Measurements from ENCODE around the gene CEL. TPM values are rescaled to one million over a fixed set of nuclear protein-coding genes. Genes with fewer than 3 reads are reported as not detected.
A peak's percentile ranks its signal among the peaks of the same experiment; 100 is the strongest.
"Not testable (repeated sequence)": the region's sequence is repeated elsewhere in the genome, so short reads cannot be mapped to it uniquely, and the experiment has no call there.

CEL gene
- polyA plus RNA-seq, 10 donors = 1.1 to 2.4 (median 1.6) TPM

- no peak for DNase-seq
Observed at GRCh38 chr9:133046900-133047295, 14.9 kb upstream of the CEL start.

DNA sequence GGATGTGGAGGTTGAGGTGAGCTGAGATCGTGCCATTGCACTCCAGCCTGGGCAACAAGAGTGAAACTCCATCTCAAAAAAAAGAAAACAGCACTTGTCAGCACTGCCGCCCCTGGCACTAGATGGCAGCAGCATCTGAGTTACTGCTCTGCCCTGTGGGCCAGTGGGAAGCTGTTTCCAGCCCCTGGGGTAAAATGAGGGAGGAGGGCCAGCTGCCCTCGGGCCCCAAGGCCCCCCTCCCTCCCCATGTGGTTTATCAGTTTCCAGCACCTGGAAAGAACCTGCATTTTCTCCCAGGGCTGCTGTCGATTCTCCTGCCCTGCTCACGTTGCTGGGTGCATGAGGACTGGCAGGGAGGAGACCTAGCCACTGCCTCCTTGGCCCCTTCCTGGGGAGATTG is 13.2 kb upstream of the CEL start:
- DNase-seq = no peak

GRCh38 chr9:133049043-133049442 is 12.7 kb upstream of the CEL start:
- no peak for DNase-seq

- peak in 1 of 3 donors; percentile 63 for DNase-seq
Observed at GRCh38 chr9:133050142-133050541, 11.6 kb upstream of the CEL start.

- DNase-seq = no peak
Observed at GRCh38 chr9:133050781-133051180, 11.0 kb upstream of the CEL start.

- DNase-seq = no peak
Observed at GRCh38 chr9:133051281-133051900, 10.4 kb upstream of the CEL start.

DNA sequence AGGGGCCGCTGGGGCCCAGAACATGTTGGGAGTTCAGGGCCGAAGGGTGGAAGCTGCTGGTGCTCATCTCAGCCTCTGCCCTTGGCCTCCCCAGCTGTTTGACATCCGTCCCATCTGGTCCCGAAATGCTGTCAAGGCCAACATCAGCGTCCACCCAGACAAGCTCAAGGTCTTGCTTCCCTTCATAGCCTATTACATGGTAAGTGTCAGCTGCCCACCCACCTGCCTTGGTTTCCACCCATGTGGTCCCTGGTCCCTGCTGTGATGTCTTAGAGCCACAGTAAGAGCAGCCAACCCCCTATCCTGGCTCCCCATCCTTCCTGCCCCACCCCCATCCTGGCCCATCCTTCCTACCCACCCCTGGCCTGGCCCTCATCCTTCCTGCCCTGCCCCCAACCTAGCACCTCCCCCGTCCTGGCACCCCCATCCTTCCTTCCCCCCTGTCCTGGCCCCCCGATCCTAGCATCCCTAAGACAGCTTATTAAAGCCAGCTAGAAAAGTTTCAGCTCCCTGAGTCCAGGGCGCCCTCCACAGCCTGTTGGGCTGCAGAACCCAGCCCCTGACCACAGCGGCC is 9.7 kb upstream of the CEL start:
- DNase-seq = no peak

DNA sequence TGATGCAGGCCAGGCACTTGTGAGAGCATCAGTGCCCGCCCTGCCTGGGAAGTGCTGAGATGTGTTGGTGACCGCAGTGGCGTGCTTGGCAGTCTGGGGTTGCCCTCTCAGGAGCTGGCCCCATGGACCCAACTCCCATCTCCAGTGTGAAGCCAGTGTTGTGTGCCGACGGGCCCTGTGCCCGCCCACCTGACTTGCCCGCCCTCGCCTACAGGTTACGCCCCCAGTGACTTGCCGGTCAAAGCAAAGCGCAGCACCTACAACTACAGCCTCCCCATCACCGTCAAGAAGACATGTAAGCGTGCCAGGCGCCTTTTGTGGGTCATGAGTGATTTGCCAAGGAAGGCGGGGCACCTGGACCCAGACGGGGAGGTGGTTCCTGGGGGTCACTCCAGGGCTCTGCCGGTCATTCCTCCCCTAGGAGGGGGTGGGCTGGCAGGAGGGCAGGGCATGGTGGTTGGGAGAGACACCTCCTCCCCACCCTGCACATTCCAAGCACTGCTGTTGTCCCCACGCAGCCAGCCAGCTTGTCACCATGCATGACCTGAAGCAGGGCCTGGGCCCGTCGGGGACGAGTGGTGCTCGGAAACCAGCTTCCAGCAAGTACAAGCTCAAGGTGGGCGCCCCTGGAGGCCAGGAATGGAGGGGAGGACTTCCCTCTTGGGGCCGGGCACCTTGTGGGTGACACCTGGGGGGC is 7.4 kb upstream of the CEL start:
- no peak for DNase-seq

- DNase-seq = peak; percentile 71 to 90 (median 79)
Observed at GRCh38 chr9:133054966-133055365, 6.8 kb upstream of the CEL start.

- no peak for DNase-seq
Observed at GRCh38 chr9:133055788-133056420, 5.9 kb upstream of the CEL start.

GRCh38 chr9:133056533-133056932 is 5.2 kb upstream of the CEL start:
- no peak for DNase-seq

GRCh38 chr9:133057006-133057405 is 4.8 kb upstream of the CEL start:
- DNase-seq = peak; percentile 46 to 63 (median 49)

DNA sequence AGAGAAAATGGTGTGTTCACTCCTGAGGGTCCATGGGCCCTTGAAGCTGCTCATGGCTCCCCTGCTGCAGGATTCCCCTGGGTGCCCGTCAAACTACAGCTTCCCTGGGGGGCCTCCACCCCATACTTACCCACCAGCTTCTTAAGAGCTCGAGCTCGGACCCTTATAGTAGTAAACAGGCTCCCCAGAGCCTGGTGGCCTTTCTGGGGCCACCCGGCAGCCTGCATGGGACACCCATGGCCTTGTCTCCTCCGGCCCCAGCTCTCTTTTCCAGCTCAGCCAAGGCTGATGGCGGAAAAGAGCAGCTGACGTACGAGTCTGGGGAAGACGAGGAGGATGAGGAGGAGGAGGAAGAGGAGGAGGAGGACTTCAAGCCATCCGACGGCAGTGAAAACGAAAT is 4.2 kb upstream of the CEL start:
- DNase-seq = no peak

DNA sequence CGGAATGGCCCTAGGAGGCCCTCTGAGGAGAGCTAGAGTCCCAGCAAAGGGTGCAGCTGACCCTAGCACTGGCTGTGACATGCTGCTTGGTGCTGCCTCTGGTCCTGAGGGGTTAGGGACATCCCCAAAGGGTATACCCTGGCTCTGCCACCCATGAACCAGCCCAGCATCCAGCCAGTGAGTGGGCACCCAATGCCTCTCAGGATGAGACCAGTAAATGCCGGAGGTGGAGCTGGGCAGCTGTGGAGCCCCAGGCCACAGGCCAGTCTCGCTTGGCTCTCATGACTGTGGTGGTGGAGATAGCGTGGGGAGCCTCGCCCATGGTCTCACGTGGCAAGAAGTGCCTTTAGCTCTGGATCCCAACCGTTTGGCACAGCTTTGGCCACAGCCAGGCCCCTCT is 3.7 kb upstream of the CEL start:
- DNase-seq = no peak

DNA sequence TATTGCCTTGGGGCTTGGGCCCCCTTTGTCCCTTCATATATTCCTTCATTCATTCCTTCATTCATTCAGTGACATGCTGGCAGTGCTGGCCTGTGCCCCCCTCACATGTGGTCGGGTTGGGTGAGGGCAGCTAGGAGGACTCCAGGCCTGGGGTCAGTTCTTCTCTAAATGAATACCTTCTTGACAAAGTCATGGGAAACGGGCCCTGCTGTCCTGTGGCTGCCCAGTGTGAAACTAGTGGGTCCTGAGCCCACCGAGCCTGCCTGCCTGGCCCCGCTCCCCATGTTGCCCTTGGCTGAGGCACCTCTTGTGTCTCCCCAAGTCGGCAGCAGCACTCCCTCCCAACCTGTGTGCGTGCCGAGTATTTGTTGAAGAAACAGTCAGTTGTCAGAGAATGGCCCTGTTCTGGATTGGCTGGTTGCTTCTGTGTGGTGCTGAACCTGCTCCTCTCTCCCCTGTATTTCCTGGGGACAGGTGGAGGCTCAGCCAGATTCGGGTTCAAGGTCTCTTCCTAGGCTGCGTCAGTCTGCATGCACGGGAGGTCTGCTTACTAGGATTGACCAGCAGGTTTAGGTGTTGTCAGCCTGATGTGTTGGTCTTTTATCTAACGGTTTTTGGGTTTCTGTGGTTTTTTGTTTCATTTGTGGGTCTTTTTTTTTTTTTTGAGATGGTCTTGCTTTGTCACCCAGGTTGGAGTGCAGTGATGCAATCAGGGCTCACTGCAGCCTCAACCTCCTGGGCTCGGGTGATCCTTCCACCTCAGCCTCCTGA is 3.0 kb upstream of the CEL start:
- no peak for DNase-seq

DNA sequence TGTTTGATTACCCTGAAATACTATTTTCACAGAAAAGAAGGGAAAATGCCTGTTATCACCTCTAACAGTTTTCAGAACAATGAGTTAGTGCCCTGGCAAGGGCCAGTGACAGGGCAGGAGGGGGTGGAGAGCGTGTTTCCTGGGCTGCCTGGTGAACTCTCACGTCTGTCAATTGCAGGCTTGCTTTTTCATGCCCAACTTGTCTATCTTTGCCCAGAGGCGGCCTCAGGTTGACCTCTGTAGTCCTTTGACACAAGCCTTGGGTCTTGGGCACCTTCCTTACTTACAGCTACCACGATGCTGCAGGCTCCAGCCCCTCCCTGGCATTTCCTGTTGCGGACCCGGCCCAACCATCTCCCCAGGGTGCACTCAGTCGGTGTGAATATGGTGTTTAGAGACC is 2.2 kb upstream of the CEL start:
- no peak for DNase-seq

GRCh38 chr9:133060417-133060841 is 1.4 kb upstream of the CEL start:
- DNase-seq = no peak

DNA sequence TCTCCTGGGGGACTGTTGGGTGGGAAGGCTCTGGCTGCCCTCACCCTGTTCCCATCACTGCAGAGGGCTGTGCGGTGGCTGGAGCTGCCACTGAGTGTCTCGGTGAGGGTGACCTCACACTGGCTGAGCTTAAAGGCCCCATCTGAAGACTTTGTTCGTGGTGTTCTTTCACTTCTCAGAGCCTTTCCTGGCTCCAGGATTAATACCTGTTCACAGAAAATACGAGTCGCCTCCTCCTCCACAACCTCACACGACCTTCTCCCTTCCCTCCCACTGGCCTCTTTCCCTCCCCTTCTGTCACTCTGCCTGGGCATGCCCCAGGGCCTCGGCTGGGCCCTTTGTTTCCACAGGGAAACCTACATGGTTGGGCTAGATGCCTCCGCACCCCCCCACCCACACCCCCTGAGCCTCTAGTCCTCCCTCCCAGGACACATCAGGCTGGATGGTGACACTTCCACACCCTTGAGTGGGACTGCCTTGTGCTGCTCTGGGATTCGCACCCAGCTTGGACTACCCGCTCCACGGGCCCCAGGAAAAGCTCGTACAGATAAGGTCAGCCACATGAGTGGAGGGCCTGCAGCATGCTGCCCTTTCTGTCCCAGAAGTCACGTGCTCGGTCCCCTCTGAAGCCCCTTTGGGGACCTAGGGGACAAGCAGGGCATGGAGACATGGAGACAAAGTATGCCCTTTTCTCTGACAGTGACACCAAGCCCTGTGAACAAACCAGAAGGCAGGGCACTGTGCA is 590 bp upstream of the CEL start:
- not testable (repeated sequence) for DNase-seq

- not testable (repeated sequence) for DNase-seq
Observed at GRCh38 chr9:133062569-133062968, 788 bp downstream of the CEL start.

GRCh38 chr9:133063159-133063499 is 1.3 kb downstream of the CEL start:
- DNase-seq = no peak

DNA sequence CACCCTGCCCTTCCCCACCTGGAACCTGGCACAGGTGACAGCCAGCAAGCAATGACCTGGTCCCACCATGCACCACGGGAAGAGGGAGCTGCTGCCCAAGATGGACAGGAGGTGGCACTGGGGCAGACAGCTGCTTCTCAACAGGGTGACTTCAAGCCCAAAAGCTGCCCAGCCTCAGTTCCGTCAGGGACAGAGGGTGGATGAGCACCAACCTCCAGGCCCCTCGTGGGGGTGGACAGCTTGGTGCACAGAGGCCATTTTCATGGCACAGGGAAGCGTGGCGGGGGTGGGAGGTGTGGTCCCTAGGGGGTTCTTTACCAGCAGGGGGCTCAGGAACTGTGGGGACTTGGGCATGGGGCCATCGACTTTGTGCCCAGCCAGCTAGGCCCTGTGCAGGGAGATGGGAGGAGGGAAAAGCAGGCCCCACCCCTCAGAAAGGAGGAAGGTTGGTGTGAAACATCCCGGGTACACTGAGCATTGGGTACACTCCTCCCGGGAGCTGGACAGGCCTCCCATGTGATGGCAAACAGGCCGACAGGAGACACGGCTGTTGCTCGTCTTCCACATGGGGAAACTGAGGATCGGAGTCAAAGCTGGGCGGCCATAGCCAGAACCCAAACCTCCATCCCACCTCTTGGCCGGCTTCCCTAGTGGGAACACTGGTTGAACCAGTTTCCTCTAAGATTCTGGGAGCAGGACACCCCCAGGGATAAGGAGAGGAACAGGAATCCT is 1.9 kb downstream of the CEL start:
- DNase-seq = no peak

Measured in muscle of back (tissue), 11 donors.